Measurements from ENCODE around the gene TNMD.

Gene TNMD

DNA sequence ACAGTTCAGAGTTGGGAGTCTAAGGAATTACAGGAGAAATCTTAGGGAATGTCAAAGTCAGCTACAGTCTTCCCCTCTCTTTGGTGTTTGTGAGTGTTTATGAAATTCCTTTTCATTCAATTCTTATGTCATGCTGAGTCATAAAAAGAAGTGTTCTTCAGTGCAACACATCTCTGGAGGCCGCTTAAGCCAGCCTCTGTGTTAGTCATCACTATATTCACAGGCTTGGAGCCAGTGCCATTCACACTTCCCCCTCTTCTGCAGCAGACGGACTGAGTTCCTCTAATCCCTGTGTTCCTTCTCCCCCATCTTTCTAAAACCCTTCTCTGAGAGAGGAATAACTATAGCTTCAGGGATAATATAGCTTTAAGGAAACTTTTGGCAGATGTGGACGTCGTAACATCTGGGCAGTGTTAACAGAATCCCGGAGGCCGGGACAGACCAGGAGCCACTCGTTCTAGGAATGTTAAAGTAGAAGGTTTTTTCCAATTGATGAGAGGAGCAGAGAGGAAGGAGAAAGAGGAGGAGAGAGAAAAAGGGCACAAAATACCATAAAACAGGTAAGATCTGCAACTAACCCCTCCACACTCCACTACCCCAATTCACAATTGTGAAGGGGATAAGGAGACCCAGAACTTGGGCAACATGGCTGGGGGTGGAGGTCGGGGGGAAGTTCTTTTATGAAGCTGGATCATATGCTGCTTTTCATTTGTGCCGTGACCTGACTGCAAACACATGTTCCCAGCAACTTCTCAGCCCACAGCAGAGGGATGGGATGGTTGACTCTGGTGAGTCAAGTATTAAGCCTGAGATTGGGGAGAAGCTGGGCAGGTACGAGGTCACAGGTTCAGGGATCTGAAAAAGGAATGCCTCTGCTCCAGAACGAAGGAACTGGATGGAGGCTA lies 59.5 kb downstream of the TNMD start, which contains the start of gene SRPX2:
Gene SRPX2 (plus strand): TSS at position 244 of the 905 bp plus-strand sequence. CDS start 2,124 bp downstream, outside the sequence.
- Histone ChIP-seq H3K4me2 (ENCODE audit: low read depth, low read length, poor library complexity, severe bottlenecking) (no peak within 1 kb of the TSS), H3K4me1 (ENCODE audit: insufficient read depth, low read length, poor library complexity, severe bottlenecking) (no peaks in the 10 kb centered on the region), H3F3A (ENCODE audit: low read depth) (no peaks in the 10 kb centered on the region), H3K27me3 (ENCODE audit: insufficient read depth, low read length, poor library complexity, severe bottlenecking) (no peaks in the 10 kb centered on the region), H3K79me2 (ENCODE audit: insufficient read depth, low read length) (no peaks in the 10 kb centered on the region), H3K9me2 (replicated peaks; ENCODE audit: low read depth, low read length) (no peaks in the 10 kb centered on the region), H2AFZ (ENCODE audit: low read length) (no peak within 1 kb of the TSS), H3K9ac (ENCODE audit: low read depth, low read length, poor library complexity, severe bottlenecking) (no peak within 1 kb of the TSS), H3K9me3 (ENCODE audit: insufficient read depth, low read depth, low read length) (no peaks in the 10 kb centered on the region), H3K4me3 (ENCODE audit: low read length, poor library complexity, severe bottlenecking) (no peak within 1 kb of the TSS), H4K20me1 (ENCODE audit: insufficient read depth, low read length, poor library complexity, severe bottlenecking) (no peaks in the 10 kb centered on the region), H3K36me3 (ENCODE audit: insufficient read depth, low read length) (no peaks in the 10 kb centered on the region)
- TF ChIP-seq EZH2phosphoT487 (IDR thresholded peaks at IDR 0.05; ENCODE audit: borderline replicate concordance): no peak
- TF ChIP-seq, protein P1, sequence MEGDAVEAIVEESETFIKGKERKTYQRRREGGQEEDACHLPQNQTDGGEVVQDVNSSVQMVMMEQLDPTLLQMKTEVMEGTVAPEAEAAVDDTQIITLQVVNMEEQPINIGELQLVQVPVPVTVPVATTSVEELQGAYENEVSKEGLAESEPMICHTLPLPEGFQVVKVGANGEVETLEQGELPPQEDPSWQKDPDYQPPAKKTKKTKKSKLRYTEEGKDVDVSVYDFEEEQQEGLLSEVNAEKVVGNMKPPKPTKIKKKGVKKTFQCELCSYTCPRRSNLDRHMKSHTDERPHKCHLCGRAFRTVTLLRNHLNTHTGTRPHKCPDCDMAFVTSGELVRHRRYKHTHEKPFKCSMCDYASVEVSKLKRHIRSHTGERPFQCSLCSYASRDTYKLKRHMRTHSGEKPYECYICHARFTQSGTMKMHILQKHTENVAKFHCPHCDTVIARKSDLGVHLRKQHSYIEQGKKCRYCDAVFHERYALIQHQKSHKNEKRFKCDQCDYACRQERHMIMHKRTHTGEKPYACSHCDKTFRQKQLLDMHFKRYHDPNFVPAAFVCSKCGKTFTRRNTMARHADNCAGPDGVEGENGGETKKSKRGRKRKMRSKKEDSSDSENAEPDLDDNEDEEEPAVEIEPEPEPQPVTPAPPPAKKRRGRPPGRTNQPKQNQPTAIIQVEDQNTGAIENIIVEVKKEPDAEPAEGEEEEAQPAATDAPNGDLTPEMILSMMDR (conservative IDR thresholded peaks at IDR 0.05; ENCODE audit: low read length): no peak

DNA sequence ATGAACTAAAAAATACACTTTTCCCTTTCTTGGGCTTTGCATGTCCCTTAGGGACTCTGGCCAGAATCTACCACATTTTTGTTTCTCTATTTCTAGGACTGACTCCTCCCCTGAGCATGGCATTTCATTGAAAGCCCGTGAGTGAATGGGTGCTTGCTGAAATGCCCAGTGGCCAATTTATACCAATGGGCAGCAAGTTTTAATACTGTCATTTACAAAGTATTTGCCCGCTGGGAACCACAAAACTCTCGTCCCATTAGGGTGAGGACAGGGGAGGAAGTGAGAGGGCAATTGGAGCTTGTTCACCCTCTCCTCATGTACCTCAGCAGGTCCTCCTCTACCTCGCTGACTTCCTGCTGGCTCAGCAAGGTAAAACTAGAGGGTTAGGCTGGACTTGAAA lies 60.4 kb downstream of the TNMD start:
- H3K27me3 ChIP-seq (ENCODE audit: insufficient read depth, low read length, poor library complexity, severe bottlenecking): no peaks in the 10 kb centered on the region
- no peaks in the 10 kb centered on the region for H3K36me3 ChIP-seq (ENCODE audit: insufficient read depth, low read length)
- no peak overlapping the region for H3K4me3 ChIP-seq (ENCODE audit: low read length, poor library complexity, severe bottlenecking)
- H3K9me2 ChIP-seq (replicated peaks; ENCODE audit: low read depth, low read length): no peaks in the 10 kb centered on the region
- no peaks in the 10 kb centered on the region for H4K20me1 ChIP-seq (ENCODE audit: insufficient read depth, low read length, poor library complexity, severe bottlenecking)
- no peak overlapping the region for H3K9ac ChIP-seq (ENCODE audit: low read depth, low read length, poor library complexity, severe bottlenecking)
- H2AFZ ChIP-seq (ENCODE audit: low read length): no peak overlapping the region
- no peaks in the 10 kb centered on the region for H3K79me2 ChIP-seq (ENCODE audit: insufficient read depth, low read length)
- no peaks in the 10 kb centered on the region for H3F3A ChIP-seq (ENCODE audit: low read depth)
- no peak for TF ChIP-seq EZH2phosphoT487 (IDR thresholded peaks at IDR 0.05; ENCODE audit: borderline replicate concordance)
- TF ChIP-seq, protein P1 (conservative IDR thresholded peaks at IDR 0.05; ENCODE audit: low read length): no peak
- no peak overlapping the region for H3K4me2 ChIP-seq (ENCODE audit: low read depth, low read length, poor library complexity, severe bottlenecking)
- no peaks in the 10 kb centered on the region for H3K9me3 ChIP-seq (ENCODE audit: insufficient read depth, low read depth, low read length)
- no peaks in the 10 kb centered on the region for H3K4me1 ChIP-seq (ENCODE audit: insufficient read depth, low read length, poor library complexity, severe bottlenecking)

DNA sequence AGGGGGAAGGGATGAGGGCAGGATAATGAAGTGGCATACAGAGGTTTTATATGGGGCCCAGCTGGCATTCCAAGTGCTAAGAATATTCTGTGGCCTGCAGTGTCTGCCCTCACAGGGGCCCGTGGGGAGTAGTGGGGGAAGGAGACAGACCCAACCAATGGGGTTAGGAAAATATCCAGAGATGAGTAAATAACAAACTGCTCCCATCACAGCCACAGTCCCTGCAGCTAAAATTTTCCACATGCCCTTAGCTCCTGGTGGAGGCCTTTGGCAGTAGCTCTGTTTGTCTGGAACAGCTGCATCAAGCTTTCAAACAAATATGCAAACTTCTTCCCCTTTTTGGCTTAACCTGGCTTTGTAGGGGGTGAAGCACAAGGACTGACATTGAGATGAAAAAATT lies 62.4 kb downstream of the TNMD start:
- no peaks in the 10 kb centered on the region for H3K9me2 ChIP-seq (replicated peaks; ENCODE audit: low read depth, low read length)
- TF ChIP-seq EZH2phosphoT487 (IDR thresholded peaks at IDR 0.05; ENCODE audit: borderline replicate concordance): no peak
- TF ChIP-seq, protein P1 (conservative IDR thresholded peaks at IDR 0.05; ENCODE audit: low read length): no peak
- no peak overlapping the region for H3K9ac ChIP-seq (ENCODE audit: low read depth, low read length, poor library complexity, severe bottlenecking)
- H3F3A ChIP-seq (ENCODE audit: low read depth): no peaks in the 10 kb centered on the region
- H3K27me3 ChIP-seq (ENCODE audit: insufficient read depth, low read length, poor library complexity, severe bottlenecking): no peaks in the 10 kb centered on the region
- H3K36me3 ChIP-seq (ENCODE audit: insufficient read depth, low read length): no peaks in the 10 kb centered on the region
- H2AFZ ChIP-seq (ENCODE audit: low read length): no peak overlapping the region
- no peak overlapping the region for H3K4me3 ChIP-seq (ENCODE audit: low read length, poor library complexity, severe bottlenecking)
- no peaks in the 10 kb centered on the region for H3K9me3 ChIP-seq (ENCODE audit: insufficient read depth, low read depth, low read length)
- H3K4me1 ChIP-seq (ENCODE audit: insufficient read depth, low read length, poor library complexity, severe bottlenecking): no peaks in the 10 kb centered on the region
- no peak overlapping the region for H3K4me2 ChIP-seq (ENCODE audit: low read depth, low read length, poor library complexity, severe bottlenecking)
- no peaks in the 10 kb centered on the region for H3K79me2 ChIP-seq (ENCODE audit: insufficient read depth, low read length)
- no peaks in the 10 kb centered on the region for H4K20me1 ChIP-seq (ENCODE audit: insufficient read depth, low read length, poor library complexity, severe bottlenecking)

All from Loucy (cell line).